ENCODE measurements around the gene SNX18. TPM values are rescaled to one million over a fixed set of nuclear protein-coding genes. Genes with fewer than 3 reads are reported as not detected.
A peak's percentile ranks its signal among the peaks of the same experiment; 100 is the strongest.
"Not testable (repeated sequence)": the region's sequence is repeated elsewhere in the genome, so short reads cannot be mapped to it uniquely, and the experiment has no call there.

The SNX18 gene
- total RNA-seq, 1 donor from 2014 or later, result 74.2 TPM

DNA sequence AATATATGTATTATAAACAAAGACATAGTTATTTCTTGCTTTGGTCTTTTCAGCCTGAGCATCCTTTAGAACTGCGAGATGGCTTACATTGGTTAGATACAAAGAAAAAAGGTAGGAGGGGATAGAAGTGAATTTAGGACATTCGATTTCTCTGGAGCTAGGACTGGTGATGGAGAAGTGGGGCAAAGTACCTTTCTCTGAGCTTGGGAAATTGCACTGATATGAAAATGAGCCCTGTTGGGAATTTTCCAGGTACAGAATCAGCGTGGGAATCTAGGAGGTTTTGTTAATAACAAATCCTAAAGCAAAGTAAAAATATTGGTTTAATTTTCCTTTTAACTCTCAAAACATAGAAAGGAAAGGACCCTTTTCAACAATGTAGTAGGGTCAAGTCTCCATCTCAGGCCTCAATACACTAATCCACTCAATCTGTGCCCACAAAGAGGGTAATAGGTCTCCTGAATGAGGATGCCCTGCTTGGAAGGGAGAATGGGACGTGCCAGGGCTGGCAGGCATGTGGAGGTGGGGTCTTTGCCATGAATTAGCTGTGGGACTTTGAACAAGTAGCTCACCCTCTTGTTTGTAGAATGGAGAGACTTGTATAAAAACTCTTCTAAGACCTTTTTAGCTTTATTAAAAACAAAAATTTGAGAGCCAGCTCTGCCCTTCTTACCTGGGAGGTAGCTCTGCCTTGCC is 17.7 kb downstream of the SNX18 start:
- Mint-ChIP-seq H3K27me3 (ENCODE audit: low read depth) (no peaks in the 10 kb centered on the region), H3K27ac (ENCODE audit: unreplicated experiment) (peak overlapping the region; percentile 57), H3K4me3 (ENCODE audit: unreplicated experiment) (no peak overlapping the region), H3K4me1 (ENCODE audit: low read depth) (peaks cover 60% of the 10 kb centered on the region), H3K36me3 (ENCODE audit: low read depth) (peaks cover 2% of the 10 kb centered on the region), H3K9me3 (ENCODE audit: low read depth) (no peaks in the 10 kb centered on the region)
- DNase-seq (ENCODE audit: low spot score), result no peak
- TF ChIP-seq, protein P1, sequence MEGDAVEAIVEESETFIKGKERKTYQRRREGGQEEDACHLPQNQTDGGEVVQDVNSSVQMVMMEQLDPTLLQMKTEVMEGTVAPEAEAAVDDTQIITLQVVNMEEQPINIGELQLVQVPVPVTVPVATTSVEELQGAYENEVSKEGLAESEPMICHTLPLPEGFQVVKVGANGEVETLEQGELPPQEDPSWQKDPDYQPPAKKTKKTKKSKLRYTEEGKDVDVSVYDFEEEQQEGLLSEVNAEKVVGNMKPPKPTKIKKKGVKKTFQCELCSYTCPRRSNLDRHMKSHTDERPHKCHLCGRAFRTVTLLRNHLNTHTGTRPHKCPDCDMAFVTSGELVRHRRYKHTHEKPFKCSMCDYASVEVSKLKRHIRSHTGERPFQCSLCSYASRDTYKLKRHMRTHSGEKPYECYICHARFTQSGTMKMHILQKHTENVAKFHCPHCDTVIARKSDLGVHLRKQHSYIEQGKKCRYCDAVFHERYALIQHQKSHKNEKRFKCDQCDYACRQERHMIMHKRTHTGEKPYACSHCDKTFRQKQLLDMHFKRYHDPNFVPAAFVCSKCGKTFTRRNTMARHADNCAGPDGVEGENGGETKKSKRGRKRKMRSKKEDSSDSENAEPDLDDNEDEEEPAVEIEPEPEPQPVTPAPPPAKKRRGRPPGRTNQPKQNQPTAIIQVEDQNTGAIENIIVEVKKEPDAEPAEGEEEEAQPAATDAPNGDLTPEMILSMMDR (IDR thresholded peaks at IDR 0.05), result no peak

DNA sequence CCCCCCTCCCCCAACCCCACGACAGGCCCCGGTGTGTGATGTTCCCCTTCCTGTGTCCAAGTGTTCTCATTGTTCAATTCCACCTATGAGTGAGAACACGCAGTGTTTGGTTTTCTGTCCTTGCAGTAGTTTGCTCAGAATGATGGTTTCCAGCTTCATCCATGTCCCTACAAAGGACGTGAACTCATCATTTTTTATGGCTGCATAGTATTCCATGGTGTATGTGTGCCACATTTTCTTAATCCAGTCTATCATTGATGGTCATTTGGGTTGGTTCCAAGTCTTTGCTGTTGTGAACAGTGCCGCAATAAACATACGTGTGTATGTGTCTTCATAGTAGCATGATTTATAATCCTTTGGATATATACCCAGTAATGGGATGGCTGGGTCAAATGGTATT is 18.8 kb downstream of the SNX18 start:
- not testable (repeated sequence) for H3K4me3 Mint-ChIP-seq (ENCODE audit: unreplicated experiment); H3K9me3 Mint-ChIP-seq (ENCODE audit: low read depth); H3K27ac Mint-ChIP-seq (ENCODE audit: unreplicated experiment); H3K27me3 Mint-ChIP-seq (ENCODE audit: low read depth); H3K36me3 Mint-ChIP-seq (ENCODE audit: low read depth); DNase-seq (ENCODE audit: low spot score)
- H3K4me1 Mint-ChIP-seq (ENCODE audit: low read depth), result peaks cover 53% of the 10 kb centered on the region

DNA sequence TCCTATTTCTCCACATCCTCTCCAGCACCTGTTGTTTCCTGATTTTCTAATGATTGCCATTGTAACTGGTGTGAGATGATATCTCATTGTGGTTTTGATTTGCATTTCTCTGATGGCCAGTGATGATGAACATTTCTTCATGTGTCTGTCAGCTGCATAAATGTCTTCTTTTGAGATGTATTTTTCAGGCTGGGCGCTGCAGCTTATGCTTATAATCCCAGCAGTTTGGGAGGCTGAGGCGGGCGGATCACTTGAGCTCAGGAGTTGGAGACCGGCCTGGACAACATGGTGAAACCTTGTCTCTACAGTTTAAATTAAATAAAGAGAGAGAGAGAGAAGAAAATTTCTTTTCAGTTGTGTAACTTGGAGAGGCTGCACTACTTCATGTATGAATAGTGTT is 19.3 kb downstream of the SNX18 start:
- H3K9me3 Mint-ChIP-seq (ENCODE audit: low read depth); H3K36me3 Mint-ChIP-seq (ENCODE audit: low read depth); H3K27ac Mint-ChIP-seq (ENCODE audit: unreplicated experiment); DNase-seq (ENCODE audit: low spot score); H3K4me3 Mint-ChIP-seq (ENCODE audit: unreplicated experiment); H3K27me3 Mint-ChIP-seq (ENCODE audit: low read depth): not testable (repeated sequence)
- H3K4me1 Mint-ChIP-seq (ENCODE audit: low read depth), result peaks cover 49% of the 10 kb centered on the region

DNA sequence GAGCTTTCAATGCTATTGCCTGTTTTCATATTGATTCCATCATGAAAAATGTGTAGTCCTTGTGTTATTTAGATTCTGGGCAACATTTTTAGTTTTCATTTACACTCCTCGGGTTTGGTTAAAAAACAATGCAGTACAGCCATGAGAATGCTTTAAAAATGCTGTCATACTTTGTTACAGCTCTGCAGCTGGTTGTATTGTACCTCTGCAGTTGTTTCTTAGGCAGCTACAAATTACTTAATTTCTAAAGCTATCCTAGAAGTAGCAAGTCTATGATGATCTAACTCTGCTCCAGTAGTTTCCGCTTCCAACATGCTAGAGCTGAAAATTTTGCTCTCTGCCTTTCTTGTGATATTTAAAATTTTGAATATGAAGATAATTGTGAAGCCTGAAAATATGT is 20.2 kb downstream of the SNX18 start:
- Mint-ChIP-seq H3K4me1 (ENCODE audit: low read depth) (peaks cover 53% of the 10 kb centered on the region), H3K36me3 (ENCODE audit: low read depth) (no peaks in the 10 kb centered on the region), H3K4me3 (ENCODE audit: unreplicated experiment) (no peak overlapping the region), H3K9me3 (ENCODE audit: low read depth) (no peaks in the 10 kb centered on the region), H3K27me3 (ENCODE audit: low read depth) (no peaks in the 10 kb centered on the region), H3K27ac (ENCODE audit: unreplicated experiment) (peak overlapping the region; percentile 13)
- no peak for DNase-seq (ENCODE audit: low spot score)
- TF ChIP-seq, protein P1 (IDR thresholded peaks at IDR 0.05), result no peak

DNA sequence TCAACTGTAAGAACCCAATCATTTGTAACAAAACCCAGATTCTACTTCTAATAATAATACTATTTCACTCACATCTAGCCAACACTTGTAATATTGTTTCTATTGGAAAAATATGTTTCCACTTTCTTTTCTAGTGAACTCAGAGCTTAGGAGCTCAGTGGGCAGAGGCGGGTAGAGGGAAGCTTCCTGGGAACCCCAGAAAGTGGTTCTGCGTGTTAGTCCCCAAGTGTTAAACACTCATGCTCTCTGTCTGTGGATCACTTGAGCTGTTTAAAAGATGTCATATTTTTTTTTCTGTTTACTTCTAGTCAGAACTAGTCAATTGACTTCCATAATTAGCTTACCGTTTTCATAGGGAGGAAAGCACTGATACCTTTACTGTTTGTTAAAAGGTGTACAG is 20.6 kb downstream of the SNX18 start:
- DNase-seq (ENCODE audit: low spot score), result no peak
- no peak overlapping the region for H3K4me3 Mint-ChIP-seq (ENCODE audit: unreplicated experiment)

DNA sequence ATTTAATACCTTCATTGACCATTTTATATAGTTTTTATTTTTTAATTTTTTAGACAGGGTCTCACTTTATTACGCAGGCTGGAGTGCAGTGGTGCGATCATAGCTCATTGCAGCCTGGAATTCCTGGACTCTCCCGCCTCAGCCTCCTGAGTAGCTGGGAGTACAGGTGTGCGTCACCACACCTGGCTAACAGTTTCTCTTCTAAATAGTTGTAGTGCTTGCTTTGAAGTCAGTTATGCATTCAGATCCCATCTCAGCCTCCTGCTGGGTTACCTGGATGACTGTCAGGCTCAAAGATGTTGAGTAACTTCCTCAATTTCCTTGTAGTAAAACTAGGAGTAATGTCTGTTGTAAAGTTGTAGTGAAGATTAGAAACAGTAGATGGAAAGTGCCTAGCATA is 21.4 kb downstream of the SNX18 start:
- no peaks in the 10 kb centered on the region for H3K9me3 Mint-ChIP-seq (ENCODE audit: low read depth)

More for the DNA sequence above, 20.6 kb downstream of the SNX18 start:
- Mint-ChIP-seq H3K27ac (ENCODE audit: unreplicated experiment) (peak overlapping the region; percentile 13), H3K4me1 (ENCODE audit: low read depth) (peaks cover 57% of the 10 kb centered on the region), H3K9me3 (ENCODE audit: low read depth) (no peaks in the 10 kb centered on the region), H3K36me3 (ENCODE audit: low read depth) (peaks cover 3% of the 10 kb centered on the region), H3K27me3 (ENCODE audit: low read depth) (no peaks in the 10 kb centered on the region)
- TF ChIP-seq, protein P1 (IDR thresholded peaks at IDR 0.05), result no peak

More for the DNA sequence above, 21.4 kb downstream of the SNX18 start:
- Mint-ChIP-seq H3K27ac (ENCODE audit: unreplicated experiment) (no peak overlapping the region), H3K4me3 (ENCODE audit: unreplicated experiment) (no peak overlapping the region), H3K27me3 (ENCODE audit: low read depth) (no peaks in the 10 kb centered on the region), H3K36me3 (ENCODE audit: low read depth) (peaks cover 4% of the 10 kb centered on the region), H3K4me1 (ENCODE audit: low read depth) (peaks cover 51% of the 10 kb centered on the region)
- DNase-seq (ENCODE audit: low spot score), result no peak
- TF ChIP-seq, protein P1 (IDR thresholded peaks at IDR 0.05), result no peak
